Measurements from ENCODE around the gene NOS1AP. TPM values are rescaled to one million over a fixed set of nuclear protein-coding genes. Genes with fewer than 3 reads are reported as not detected.
"Not testable (repeated sequence)": the region's sequence is repeated elsewhere in the genome, so short reads cannot be mapped to it uniquely, and the experiment has no call there.

Gene NOS1AP
- total RNA-seq, 1 donor: 0.43 TPM

DNA sequence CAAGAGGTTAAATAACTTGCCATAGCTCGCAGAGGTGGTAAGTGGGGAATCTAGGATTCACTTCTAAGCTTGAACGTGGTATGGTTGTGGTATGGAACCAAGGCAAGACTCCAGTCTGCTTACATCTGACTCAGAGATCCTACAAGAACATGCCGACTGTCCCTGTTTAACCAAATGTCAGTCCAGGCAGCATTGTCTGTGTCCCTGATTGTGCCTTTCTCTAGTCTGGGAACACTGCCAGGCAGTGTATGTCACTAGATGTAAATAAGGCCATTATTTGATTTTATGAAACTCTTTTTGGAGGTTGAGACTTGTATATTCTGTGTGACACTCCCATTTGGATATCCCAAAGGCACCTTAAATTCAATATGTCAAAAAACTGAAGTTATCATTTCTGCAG lies 96.0 kb downstream of the NOS1AP start:
- H3K4me3 ChIP-seq (ENCODE audit: low read depth, low read length): no peak overlapping the region
- no peak for DNase-seq (ENCODE audit: low read depth)
- TF ChIP-seq, protein P1, sequence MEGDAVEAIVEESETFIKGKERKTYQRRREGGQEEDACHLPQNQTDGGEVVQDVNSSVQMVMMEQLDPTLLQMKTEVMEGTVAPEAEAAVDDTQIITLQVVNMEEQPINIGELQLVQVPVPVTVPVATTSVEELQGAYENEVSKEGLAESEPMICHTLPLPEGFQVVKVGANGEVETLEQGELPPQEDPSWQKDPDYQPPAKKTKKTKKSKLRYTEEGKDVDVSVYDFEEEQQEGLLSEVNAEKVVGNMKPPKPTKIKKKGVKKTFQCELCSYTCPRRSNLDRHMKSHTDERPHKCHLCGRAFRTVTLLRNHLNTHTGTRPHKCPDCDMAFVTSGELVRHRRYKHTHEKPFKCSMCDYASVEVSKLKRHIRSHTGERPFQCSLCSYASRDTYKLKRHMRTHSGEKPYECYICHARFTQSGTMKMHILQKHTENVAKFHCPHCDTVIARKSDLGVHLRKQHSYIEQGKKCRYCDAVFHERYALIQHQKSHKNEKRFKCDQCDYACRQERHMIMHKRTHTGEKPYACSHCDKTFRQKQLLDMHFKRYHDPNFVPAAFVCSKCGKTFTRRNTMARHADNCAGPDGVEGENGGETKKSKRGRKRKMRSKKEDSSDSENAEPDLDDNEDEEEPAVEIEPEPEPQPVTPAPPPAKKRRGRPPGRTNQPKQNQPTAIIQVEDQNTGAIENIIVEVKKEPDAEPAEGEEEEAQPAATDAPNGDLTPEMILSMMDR (IDR thresholded peaks at IDR 0.05; ENCODE audit: insufficient read depth, low read depth, low read length): no peak

DNA sequence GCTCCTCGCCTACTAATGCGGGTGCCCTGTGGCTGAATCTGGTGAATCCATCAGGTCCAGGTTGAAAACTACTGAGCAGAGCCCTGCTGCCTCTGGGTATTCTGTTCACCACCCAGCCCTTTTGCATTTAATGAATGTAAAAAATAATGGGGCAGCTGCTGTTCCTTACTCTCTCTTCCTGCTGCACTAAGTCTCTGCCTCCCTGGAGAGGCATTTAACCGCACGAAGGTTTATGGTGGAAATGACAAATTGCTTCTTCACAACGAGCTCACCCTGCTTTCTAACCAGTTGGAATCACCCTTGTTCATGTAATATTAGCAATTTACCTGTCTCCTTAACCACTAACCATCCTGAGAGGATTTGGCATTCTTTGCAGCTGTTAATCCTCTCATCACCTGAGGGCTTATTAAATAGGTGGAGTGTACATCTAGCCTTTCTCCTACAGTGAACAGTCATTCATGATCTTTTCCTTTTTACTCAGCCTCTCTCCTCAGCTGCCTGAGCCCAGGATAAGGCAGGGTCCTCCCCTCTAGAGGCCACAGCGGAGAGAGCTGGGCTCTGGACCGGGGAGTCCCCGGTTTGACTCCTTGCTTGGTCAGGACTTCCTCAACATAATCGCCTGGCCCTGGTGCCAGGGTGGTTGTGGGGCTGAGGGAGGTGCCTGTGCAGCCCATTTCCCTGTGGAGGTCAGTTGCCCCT lies 97.6 kb downstream of the NOS1AP start:
- TF ChIP-seq, protein P1 (IDR thresholded peaks at IDR 0.05; ENCODE audit: insufficient read depth, low read depth, low read length): no peak
- no peak overlapping the region for H3K4me3 ChIP-seq (ENCODE audit: low read depth, low read length)
- no peak for DNase-seq (ENCODE audit: low read depth)

DNA sequence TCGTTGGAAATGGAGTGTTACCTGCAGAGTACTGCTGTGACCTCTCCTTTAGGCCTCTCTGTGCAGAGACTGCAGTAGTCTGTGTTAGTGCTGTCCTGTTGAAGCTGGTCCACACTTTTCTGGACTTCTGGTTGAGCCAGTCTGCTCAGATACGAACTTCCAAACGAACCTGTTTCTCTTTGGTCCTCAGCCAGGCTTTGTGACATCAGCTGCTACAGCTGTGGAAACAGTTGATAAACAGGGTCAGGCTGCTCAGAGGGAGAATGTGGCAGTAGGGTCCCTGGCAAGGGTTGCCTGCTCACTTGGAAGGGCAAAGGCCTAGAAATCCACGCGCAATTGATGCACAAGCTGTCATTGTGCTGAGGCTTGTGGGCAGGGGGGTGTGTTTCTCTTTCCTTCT lies 98.8 kb downstream of the NOS1AP start:
- no peak for DNase-seq (ENCODE audit: low read depth)
- no peak overlapping the region for H3K4me3 ChIP-seq (ENCODE audit: low read depth, low read length)
- TF ChIP-seq, protein P1 (IDR thresholded peaks at IDR 0.05; ENCODE audit: insufficient read depth, low read depth, low read length): no peak

DNA sequence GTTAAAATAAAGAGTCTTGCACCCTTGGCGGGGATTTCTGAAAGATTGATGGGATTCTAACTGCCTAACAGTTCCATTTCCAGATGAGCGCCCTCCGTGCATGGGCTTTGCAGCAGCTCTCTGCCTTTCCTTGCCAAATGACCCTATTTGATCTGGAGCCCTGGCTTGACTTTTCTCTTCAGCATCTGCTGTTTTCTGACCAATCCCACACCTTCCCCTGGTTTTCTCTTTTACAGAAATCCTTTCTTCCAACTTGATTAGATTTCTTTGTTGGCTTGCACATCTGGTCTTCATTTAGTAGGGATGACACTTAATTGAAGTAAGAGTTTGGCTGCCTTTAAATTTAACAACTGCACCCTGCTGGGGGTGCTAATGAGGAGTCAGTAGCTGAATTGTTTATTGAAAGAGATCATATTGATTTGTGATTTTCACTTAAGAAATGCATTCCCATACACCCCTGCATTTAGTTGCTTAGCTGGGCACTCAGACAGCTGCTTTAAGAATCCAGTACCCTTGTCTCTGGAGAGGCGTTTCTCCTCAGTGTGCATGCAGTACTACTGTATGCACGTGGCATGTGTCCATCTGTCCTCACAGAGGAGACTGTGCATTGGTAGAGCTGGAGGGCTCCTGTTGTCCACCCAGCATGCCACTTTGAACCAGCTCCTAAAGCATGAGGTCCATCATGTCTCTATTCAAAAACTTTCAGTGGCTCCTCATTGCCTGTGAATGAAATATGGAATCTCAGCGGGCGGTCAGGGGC lies 99.7 kb downstream of the NOS1AP start:
- H3K4me3 ChIP-seq (ENCODE audit: low read depth, low read length): no peak overlapping the region
- TF ChIP-seq, protein P1 (IDR thresholded peaks at IDR 0.05; ENCODE audit: insufficient read depth, low read depth, low read length): no peak
- no peak for DNase-seq (ENCODE audit: low read depth)

DNA sequence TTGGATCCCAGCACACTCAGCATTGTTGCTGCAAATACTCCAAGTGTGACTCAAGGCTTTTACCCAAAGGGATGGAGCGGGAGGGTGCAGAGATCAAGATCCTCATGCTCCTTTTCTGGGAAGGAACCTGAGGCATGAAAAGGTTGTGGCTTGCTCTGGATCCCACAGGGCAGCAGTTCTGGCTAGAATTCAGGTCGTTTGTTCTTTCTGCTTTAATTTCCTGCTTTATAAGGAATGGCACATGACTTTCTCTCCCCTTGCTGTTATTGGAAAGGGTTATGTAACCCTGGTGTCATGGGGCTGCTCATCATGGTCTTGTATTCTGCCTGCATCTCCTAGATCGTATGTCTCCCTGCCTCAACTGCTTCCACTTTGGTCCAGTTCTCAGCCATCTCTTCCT lies 101.6 kb downstream of the NOS1AP start:
- TF ChIP-seq, protein P1 (IDR thresholded peaks at IDR 0.05; ENCODE audit: insufficient read depth, low read depth, low read length): no peak
- H3K4me3 ChIP-seq (ENCODE audit: low read depth, low read length): no peak overlapping the region
- peak; percentile 21 for DNase-seq (ENCODE audit: low read depth)

DNA sequence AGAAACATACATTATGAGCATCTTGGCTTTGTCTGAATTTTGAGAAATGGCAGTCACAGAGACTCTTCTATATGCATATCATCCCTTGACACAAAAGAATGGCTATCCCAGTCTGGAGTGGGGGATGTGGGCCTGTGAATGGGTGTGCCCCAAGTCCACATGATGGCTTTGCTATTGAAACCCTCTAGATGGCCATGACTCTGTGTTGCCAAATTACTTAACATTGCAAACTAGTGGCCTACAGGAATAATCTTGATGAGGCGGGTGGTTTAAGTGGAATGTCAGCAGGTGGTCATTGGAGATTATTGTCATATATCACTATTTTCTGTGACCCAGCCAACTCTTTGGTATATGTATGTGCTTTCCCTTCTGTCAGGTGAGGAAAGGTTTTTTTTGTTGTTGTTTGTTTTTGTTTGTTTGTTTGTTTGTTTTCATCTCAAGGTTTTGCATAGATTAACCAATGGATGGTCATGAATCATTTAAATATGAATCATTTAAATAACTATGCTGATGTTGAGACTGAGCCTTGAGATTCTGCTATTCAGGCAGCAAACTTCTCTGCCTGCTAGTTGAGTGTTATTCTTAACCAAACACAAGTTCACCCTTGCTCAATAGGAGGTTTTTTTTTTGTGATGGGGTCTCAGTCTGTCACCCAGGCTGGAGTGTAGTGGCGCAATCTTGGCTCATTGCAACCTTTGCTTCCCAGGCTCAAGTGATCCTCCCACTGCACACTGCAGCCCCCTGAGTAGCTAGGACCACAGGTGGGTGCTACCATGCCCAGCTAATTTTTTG lies 103.0 kb downstream of the NOS1AP start:
- no peak for DNase-seq (ENCODE audit: low read depth)
- TF ChIP-seq, protein P1 (IDR thresholded peaks at IDR 0.05; ENCODE audit: insufficient read depth, low read depth, low read length): no peak
- no peak overlapping the region for H3K4me3 ChIP-seq (ENCODE audit: low read depth, low read length)

DNA sequence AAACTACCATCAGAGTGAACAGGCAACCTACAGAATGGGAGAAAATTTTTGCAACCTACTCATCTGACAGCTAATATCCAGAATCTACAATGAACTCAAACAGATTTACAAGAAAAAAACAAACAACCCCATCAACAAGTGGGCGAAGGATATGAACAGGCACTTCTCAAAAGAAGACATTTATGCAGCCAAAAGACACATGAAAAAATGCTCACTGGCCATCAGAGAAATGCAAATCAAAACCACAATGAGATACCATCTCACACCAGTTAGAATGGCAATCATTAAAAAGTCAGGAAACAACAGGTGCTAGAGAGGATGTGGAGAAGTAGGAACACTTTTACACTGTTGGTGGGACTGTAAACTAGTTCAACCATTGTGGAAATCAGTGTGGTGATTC lies 104.1 kb downstream of the NOS1AP start:
- not testable (repeated sequence) for DNase-seq (ENCODE audit: low read depth); H3K4me3 ChIP-seq (ENCODE audit: low read depth, low read length)

DNA sequence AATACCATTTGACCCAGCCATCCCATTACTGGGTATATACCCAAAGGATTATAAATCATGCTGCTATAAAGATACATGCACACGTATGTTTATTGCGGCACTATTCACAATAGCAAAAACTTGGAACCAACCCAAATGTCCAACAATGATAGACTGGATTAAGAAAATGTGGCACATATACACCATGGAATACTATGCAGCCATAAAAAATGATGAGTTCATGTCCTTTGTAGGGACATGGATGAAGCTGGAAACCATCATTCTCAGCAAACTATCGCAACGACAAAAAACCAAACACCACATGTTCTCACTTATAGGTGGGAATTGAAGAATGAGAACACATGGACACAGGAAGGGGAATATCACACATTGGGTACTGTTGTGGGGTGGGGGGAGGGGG lies 104.5 kb downstream of the NOS1AP start:
- not testable (repeated sequence) for DNase-seq (ENCODE audit: low read depth)

More for the DNA sequence above, 104.5 kb downstream of the NOS1AP start:
- H3K4me3 ChIP-seq (ENCODE audit: low read depth, low read length): not testable (repeated sequence)
